Epithelial cell of esophagus (primary cell): ENCODE results near the gene PPP1R3E.
"Not testable (repeated sequence)": the region's sequence is repeated elsewhere in the genome, so short reads cannot be mapped to it uniquely, and the experiment has no call there.

Experiments
- DNase-seq: peaks from one replicate; pipeline ENCODE4 v3.0.0; 2010; ENCODE audit warnings: low read depth
- H3K4me3 ChIP-seq: 2 replicates; pipeline ENCODE4 v1.5.1; 2011; ENCODE audit warnings: mild to moderate bottlenecking, low read length, control low read depth
- TF ChIP-seq, protein P1 (sequence below): IDR thresholded peaks from 2 replicates; pipeline ENCODE4 v1.5.1; 2011; ENCODE audit warnings: low read depth, mild to moderate bottlenecking, low read length, control low read depth, inconsistent platforms; ENCODE audit not compliant: insufficient read depth; ENCODE audit errors: missing control alignments

The PPP1R3E gene

DNA sequence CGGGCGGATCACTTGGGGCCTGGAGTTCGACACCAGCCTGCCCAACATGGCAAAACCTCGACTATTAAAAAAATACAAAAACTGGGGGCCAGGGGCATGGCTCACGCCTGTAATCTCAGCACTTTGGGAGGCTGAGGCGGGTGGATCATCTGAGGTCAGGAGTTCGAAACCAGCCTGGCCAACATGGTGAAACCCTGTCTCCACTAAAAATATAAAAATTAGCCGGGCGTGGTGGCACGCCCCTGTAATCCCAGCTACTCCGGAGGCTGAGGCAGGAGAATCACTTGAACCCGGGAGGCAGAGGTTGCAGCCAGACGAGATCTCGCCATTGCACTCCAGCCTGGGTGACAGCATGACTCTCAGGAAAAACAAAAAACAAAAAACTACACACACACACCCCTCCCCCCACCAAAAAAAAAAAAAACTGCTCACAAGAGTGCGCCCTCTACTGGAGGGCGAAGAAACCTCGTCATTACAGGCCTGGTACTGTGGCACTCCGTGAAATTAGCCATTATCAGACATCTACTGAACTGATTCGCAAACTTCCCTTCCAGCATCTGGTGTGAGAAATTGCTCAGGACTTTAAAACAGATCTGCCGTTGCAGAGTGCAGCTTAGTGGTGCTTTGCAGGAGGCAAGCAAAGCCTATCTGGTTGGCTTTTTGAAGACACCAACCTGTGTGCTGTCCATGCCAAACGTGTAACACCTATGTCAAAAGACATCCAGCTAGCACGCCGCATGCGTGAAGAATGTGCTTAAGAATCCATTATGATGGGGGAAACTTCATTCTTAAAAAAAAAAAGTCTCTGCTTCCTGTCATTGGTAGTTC, 7.7 kb downstream of the PPP1R3E start:
- peak; percentile 55 for DNase-seq
- TF ChIP-seq, protein P1, sequence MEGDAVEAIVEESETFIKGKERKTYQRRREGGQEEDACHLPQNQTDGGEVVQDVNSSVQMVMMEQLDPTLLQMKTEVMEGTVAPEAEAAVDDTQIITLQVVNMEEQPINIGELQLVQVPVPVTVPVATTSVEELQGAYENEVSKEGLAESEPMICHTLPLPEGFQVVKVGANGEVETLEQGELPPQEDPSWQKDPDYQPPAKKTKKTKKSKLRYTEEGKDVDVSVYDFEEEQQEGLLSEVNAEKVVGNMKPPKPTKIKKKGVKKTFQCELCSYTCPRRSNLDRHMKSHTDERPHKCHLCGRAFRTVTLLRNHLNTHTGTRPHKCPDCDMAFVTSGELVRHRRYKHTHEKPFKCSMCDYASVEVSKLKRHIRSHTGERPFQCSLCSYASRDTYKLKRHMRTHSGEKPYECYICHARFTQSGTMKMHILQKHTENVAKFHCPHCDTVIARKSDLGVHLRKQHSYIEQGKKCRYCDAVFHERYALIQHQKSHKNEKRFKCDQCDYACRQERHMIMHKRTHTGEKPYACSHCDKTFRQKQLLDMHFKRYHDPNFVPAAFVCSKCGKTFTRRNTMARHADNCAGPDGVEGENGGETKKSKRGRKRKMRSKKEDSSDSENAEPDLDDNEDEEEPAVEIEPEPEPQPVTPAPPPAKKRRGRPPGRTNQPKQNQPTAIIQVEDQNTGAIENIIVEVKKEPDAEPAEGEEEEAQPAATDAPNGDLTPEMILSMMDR: peak; percentile 91
- no peak overlapping the region for H3K4me3 ChIP-seq

DNA sequence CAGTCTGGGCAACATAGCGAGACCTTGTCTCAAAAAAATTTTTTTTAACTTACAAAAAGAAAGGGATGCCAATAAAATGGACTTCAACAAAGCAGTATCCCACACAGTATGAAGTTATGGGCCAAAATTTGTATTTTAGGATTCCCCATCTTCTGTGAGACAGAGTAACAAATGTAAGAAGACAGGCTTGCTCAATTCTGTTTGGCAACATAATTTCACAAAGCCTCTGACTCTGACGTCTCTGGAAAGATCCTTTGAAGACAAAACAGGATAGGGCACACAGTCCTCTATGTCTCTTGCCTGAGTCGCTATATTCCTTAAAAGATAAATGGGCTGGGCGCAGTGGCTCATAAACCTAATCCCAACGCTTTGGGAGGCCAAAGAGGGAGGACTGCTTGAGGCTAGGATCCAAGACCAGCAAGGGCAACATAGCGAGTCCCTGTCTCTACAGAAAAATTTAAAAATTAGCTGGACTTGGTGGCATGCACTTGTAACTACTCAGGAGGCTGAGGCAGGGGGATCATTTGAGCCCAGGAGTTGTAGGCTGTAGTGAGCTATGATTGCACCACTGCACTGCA, 15.7 kb downstream of the PPP1R3E start:
- TF ChIP-seq, protein P1: no peak
- DNase-seq: peak; percentile 37
- peak overlapping the region; percentile 77 for H3K4me3 ChIP-seq

DNA sequence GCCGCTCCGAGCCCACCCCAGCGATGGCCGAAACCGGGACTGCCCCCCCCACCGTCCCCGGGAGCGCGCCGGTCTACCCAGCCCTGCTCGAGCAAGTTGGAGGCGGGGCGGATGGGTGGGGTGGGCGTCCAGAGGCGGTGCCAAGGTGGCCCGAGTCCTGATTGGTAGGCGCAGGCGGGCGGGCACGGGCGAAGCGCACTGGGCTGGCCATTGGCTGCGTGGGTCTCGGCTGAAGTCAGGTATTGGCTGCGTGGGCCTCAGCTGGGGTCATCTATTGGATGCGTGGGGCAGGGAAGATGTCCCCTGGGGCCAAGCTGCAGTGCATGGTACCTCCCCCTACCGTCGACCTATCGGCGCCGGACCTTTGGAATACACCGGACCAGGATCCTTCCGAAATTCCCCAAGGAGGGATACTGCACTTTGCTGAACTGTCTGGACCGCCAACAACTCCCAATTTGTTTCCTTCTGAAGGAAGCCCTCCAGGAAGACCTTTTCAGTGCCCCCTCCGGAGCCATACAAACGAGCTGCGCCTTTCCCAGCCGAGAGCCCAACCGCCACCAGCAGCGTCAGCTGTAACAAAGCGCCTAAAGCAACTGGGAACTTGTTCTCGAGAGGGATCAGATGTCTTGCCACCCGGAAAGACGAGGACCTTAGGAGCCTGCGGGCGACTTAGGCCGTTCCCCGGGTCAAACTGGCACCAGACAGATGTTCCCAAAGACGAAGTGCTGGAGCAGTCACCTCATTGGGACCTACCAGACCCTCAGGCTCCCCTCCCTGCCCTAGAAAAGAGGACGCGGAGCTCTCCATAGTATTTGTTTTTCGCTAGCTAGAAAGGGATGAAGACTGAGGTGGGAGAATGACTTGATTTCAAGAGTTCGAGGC, 16.4 kb downstream of the PPP1R3E start, which contains the start of gene HOMEZ:
Gene HOMEZ, minus strand, starts transcription at position 113 of the 882 bp plus-strand sequence. CDS start 180 bp downstream, outside the sequence.
- DNase-seq: peak; percentile 99
- peak within 1 kb of the TSS; percentile 77 for H3K4me3 ChIP-seq
- TF ChIP-seq, protein P1: no peak

DNA sequence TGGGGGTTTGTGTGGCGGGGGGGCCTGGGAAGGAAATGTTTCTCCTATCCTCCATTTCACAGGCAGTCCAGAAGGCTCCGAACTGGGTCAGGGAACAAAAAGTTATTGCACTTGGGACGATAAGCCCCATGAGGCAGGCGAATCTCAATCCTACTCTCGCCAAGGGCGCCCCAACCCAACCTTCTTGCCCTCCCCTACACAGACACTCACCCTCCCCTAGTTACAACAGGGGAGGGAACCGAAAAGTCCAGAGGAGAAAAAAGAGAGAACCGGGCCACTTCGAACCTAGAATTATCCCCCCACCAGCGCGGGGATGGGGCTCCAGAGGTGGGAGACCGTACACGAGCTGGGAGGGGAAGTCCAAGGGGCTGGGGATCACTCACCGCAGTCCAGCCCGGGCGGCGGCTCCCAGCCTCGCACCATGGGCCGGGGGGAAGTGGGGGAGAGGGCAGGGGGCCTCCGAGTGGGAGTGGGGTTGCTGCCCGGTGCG, 17.1 kb downstream of the PPP1R3E start:
- TF ChIP-seq, protein P1: no peak
- H3K4me3 ChIP-seq: peak overlapping the region; percentile 77
- no peak for DNase-seq

DNA sequence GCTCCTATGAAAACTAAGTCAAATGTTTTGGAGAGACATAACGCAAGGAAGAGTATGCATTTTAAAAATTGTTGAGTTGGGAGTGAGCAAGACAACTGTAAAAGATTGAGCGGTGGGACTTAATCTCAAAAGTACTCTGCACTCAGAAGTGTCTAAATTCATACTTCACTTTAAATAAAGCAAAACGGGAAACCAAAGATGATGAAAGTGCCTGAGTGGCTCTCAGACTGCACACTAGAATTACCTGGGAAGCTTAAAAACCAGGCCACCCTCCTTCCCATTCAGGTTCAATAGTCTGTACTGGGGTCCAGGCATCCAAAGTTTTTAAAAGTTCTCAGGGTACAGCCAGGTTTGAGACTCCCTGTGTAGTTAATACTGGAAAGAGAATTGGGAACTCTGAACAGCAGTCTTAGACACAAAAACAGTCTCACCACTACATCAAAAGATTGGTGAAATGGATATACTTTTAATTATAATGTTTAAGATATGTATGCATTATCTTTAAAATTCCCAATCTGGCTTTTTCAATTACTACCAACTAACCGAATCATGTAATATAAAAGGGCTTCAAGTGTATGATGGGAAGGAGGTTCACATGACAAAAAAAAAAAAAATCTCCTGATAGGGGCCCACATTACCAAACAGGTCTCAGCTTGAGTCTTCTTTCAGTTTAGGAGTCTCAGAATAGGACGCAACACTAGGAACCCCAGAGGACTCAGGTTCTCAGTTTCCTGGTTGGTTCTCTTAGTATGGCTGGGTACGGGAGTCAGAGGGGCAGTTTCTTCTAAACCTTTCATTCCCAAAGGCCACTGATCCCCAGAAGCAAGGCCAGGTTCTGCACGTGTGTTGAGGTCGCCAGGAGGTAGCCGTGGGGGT, 17.8 kb downstream of the PPP1R3E start:
- DNase-seq: peak; percentile 46
- peak overlapping the region; percentile 77 for H3K4me3 ChIP-seq
- TF ChIP-seq, protein P1: no peak

DNA sequence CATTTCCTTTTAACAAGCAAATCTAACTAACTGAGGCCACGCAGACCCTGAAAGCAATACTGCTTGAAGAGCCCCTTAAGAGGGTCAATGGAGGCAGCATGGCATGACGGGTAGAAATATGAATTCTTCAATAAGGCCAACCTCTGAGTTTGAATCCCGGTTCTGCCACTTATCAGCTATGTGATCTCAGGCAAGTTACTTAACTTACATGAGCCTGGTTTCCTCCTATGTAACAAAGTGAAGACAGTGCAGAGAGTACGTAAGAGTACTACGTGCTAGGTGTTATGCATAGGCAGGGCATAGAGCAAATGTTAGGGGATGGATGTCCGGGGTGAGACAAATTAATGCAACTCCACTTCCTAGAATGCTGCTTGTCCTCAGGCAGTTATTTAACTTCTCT, 21.4 kb downstream of the PPP1R3E start:
- no peak for DNase-seq
- no peak overlapping the region for H3K4me3 ChIP-seq
- TF ChIP-seq, protein P1: no peak

DNA sequence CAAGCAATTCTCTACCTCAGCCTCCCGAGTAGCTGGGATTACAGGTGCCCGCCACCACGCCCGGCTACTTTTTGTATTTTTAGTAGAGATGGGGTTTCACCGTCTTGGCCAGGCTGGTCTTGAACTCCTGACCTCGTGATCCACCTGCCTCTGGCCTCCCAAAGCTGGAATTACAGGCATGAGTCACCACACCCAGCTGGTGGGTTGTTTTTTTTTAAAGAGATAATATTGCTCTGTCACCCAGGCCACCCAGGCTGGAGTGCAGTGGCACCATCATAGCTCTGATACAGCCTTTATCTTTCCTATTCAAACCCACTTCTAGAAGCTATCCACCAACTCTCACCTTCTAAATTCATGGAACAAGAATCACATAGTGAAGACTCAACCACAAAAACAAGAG, 24.7 kb downstream of the PPP1R3E start:
- DNase-seq, H3K4me3 ChIP-seq: not testable (repeated sequence)
